ENCODE data around the gene NDUFA5. TPM values are rescaled to one million over a fixed set of nuclear protein-coding genes. Genes with fewer than 3 reads are reported as not detected.

NDUFA5 gene
- total and polyA plus RNA-seq, 9 donors: 43.2 to 83.3 (median 63.2) TPM

DNA sequence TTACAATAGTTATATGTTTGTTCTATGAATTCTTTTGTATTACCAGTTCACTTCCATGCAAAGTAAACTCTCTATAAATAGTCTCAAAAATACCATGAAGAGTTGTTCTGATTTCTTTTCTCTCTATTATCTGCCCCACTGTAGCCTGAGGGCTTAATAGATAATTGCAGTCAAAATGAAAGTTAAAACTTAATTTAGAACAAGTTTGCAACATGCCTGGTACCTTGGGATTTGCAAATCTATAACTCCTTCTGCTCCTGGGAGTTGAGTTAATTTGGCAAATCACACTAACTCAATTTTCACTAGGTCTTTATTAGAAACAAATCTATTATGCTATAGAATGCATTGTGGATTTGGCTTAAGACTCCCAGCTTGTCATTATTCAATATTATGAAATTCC is 21.8 kb upstream of the NDUFA5 start:
- Histone ChIP-seq H3K4me1 (ENCODE audit: insufficient read depth) (no peaks in the 10 kb centered on the region), H3K9me3 (no peaks in the 10 kb centered on the region), H3K27ac (no peak overlapping the region), H3K27me3 (no peaks in the 10 kb centered on the region), H3K4me3 (no peak overlapping the region), H3K36me3 (no peaks in the 10 kb centered on the region)
- intact Hi-C loops (cut with DNase I): no loop called here
- DNase-seq: no peak
- TF ChIP-seq EP300 (IDR thresholded peaks at IDR 0.05) (no peak), POLR2A (IDR thresholded peaks at IDR 0.05) (no peak)
- TF ChIP-seq, protein P1, sequence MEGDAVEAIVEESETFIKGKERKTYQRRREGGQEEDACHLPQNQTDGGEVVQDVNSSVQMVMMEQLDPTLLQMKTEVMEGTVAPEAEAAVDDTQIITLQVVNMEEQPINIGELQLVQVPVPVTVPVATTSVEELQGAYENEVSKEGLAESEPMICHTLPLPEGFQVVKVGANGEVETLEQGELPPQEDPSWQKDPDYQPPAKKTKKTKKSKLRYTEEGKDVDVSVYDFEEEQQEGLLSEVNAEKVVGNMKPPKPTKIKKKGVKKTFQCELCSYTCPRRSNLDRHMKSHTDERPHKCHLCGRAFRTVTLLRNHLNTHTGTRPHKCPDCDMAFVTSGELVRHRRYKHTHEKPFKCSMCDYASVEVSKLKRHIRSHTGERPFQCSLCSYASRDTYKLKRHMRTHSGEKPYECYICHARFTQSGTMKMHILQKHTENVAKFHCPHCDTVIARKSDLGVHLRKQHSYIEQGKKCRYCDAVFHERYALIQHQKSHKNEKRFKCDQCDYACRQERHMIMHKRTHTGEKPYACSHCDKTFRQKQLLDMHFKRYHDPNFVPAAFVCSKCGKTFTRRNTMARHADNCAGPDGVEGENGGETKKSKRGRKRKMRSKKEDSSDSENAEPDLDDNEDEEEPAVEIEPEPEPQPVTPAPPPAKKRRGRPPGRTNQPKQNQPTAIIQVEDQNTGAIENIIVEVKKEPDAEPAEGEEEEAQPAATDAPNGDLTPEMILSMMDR (IDR thresholded peaks at IDR 0.05): no peak

DNA sequence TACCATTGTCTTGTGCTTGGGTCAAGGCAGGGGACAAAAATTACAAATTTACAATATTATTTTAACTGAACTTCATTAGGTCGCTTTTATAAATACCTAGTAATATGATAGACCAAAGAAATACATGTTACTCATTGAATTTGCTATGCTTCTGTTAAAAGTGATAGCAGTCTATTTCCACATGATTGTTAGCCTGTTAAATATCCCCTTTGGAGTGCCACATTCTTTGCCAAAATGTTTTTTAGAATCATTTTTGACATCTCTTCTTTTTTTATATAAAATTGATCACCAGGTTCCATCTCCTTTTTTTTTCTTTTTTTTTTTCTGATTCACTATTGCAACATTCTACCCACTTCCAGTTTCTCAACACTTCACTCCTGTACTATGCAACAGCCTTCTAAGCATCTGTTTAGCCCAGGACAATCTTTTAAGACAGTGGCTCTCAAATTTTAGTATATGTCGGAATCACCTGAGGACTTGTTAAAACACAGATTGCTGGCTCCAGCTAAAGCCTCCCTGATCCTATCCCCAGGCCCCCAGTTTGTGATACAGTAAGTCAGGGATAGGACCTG is 16.4 kb upstream of the NDUFA5 start:
- Histone ChIP-seq H3K4me3 (no peak overlapping the region), H3K27ac (no peak overlapping the region), H3K4me1 (ENCODE audit: insufficient read depth) (no peaks in the 10 kb centered on the region), H3K27me3 (no peaks in the 10 kb centered on the region), H3K36me3 (no peaks in the 10 kb centered on the region), H3K9me3 (no peaks in the 10 kb centered on the region)
- intact Hi-C loops (cut with DNase I): no loop called here
- no peak for TF ChIP-seq POLR2A (IDR thresholded peaks at IDR 0.05)
- no peak for TF ChIP-seq EP300 (IDR thresholded peaks at IDR 0.05)
- TF ChIP-seq, protein P1 (IDR thresholded peaks at IDR 0.05): no peak
- 96 to 100% (median 97%) methylated on average over 2 of the region's 2 CpGs for WGBS, 3 donors
- DNase-seq: no peak

DNA sequence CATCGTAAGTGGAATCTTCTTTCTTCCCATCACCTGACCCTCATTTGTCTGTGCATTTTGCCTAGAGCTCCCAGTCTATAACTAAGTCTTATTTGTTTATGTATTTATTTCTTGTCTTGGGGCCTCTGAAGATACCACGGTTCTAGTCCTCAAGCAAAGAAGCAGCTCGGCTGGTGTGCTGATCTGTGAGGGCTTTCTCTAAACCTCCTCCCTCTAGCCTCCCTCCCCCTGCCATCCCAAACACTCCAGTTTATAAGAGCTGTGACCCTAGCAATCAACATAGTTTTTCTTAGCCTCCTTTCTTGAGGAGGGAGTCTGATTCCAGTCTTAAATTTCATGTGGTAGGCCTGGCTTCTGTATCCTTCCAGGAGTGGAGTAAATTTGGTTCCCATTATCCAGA is 15.7 kb upstream of the NDUFA5 start:
- no peaks in the 10 kb centered on the region for H3K4me1 ChIP-seq (ENCODE audit: insufficient read depth)
- H3K36me3 ChIP-seq: no peaks in the 10 kb centered on the region
- no peaks in the 10 kb centered on the region for H3K9me3 ChIP-seq
- no peak overlapping the region for H3K27ac ChIP-seq
- no peak overlapping the region for H3K4me3 ChIP-seq
- H3K27me3 ChIP-seq: no peaks in the 10 kb centered on the region
- intact Hi-C loops (cut with DNase I): no loop called here
- 74 to 88% (median 82%) methylated on average over 3 of the region's 3 CpGs for WGBS, 3 donors
- TF ChIP-seq EP300 (IDR thresholded peaks at IDR 0.05) (no peak), POLR2A (IDR thresholded peaks at IDR 0.05) (no peak)
- TF ChIP-seq, protein P1 (IDR thresholded peaks at IDR 0.05): no peak
- no peak for DNase-seq

DNA sequence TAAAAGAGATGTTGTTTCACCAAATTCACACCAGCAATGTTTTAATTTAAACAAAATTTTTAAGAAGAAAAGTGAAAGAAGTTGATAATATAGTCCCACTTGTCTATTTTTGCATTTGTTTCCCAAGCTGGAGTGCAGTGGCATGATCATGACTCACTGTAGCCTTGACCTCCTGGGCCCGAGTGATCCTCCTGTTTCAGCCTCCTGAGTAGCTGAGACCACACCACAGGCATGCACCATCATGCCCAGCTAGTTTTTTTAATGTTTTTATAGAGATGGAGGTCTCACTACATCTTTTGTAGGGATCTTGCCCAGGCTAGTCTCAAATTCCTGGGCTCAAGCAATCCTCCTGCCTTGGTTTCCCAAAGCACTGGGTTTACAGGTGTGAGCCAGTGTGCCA is 14.1 kb upstream of the NDUFA5 start:
- DNase-seq: no peak

More for the DNA sequence above, 14.1 kb upstream of the NDUFA5 start:
- no peak overlapping the region for H3K27ac ChIP-seq
- no peak overlapping the region for H3K4me3 ChIP-seq
- 7 to 38% (median 27%) methylated on average over 1 of the region's 1 CpG for WGBS, 3 donors
- H3K9me3 ChIP-seq: no peaks in the 10 kb centered on the region
- H3K36me3 ChIP-seq: no peaks in the 10 kb centered on the region
- TF ChIP-seq POLR2A (IDR thresholded peaks at IDR 0.05): no peak
- TF ChIP-seq, protein P1 (IDR thresholded peaks at IDR 0.05): no peak
- TF ChIP-seq EP300 (IDR thresholded peaks at IDR 0.05): no peak
- intact Hi-C loops (cut with DNase I): no loop called here
- no peaks in the 10 kb centered on the region for H3K4me1 ChIP-seq (ENCODE audit: insufficient read depth)
- no peaks in the 10 kb centered on the region for H3K27me3 ChIP-seq

Data from ovary (tissue), 9 donors.